HuH-7 (cell line): Measurements from ENCODE around the gene TOMM22.

Source experiments
- DNase-seq: peaks from one replicate; pipeline ENCODE4 v3.0.0; 2011; ENCODE audit warnings: low spot score

Gene TOMM22

DNA sequence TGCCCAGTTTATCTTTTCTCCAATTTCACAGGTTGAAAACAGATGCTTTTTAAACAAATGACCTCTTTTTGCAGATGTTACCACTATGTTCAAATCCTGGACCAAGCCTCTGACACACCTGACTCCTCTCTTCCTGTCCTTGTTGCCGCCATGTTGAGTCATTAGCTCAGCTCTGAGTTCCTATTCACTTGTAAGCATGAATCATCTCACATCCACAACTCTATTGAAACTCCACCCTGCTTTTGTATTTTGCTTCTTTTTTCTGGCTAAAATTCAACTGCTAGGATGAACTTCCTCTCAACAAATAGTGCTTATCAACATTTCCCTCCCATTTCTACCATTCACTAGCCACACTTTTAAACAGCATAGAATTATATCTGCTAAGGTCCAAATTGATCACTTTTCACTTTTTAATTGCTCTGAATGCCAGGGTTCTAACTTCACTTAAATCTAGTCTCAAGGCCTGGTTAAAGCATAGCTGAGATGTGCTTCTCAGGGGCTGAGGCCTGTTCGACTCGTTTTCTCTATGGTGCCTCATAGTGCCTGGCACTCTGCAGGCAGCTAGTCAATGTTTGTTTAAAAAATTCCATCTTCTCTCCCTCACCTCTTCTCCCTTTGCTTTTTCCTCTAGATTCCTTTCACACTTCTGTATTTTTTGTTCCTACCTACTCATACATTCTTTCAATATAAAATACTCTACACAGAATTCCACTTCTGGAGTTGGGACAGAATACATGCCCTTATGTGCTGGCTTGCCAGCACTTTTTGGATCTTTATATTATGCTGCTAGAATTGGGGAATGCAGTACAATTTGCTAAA is 15.1 kb downstream of the TOMM22 start:
- DNase-seq = no peak

GRCh38 chr22:38697425-38698089 is 15.8 kb downstream of the TOMM22 start:
- no peak for DNase-seq

DNA sequence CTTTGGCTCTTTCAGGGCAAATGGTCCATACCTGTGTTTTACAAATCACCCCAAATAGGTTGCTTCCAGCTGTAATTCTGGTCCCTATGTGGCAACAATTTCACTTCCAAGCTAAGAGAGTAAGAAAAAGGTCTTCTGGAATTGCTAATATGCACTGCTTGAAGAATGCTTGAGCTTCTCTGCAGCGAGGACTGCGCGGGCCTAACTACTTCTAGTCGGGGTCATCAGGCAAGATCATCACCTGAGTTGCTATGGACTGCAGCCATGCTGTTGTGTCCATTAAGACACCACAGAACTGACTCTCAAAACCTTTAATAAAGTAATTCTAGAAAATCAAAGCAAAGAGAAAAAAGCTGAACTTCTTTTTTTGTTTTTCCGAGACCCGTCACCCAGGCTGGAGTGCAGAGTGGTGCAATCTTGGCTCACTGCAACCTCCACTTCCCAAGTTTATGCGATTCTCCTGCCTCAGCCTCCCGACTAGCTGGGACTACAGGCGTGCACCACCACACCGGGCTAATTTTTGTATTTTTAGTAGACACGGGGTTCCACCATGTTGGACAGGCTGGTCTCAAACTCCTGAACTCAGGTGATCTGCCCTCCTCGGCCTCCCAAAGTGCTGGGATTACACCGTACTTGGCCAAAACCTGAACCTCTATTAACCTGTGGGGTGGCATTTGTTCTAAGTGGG is 16.8 kb downstream of the TOMM22 start:
- no peak for DNase-seq

DNA sequence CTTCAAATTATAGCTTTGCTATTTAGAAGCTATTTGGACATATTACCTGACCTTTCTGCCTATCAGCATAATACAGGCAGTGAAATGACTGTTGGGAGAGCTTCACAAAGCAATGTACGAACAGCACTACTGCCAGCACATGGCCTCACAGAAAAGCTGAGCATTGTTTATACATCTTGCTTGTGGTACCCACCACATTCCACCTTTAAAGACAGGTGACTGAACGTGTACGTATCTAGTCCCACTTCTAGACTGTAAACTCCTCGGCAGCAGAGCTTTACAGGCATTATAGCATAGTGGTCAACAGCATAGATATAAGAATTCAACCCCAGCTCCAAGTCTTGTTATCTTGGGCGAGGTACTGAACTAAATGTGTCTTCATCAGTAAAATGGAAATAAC is 17.4 kb downstream of the TOMM22 start:
- no peak for DNase-seq

GRCh38 chr22:38699784-38700183 is 18.0 kb downstream of the TOMM22 start:
- DNase-seq = no peak

DNA sequence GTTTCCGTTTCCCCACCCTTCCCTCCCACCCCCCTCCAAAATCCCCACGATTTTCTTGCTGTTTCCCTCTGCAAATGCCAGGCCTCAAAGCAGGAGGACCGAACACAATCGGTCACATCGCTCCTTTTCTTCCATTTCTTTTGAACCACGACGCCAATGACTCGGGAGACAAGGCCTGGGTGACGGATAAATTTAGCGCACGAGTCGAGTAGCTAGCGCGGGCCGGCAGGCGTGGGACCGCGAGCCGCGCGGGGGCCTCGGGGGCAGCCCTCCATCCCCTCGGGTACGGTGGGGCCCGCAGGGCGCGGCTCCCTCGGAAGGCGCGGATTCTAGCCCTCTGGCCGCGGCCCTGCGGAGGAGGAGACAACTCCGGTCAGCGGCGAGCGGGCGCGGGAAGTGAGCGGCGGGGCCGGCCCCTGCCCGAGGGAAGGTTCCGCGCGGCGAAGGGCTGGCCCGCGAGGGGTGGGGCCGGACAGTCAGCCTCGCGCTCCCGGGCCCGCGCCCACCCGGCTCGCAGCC is 18.6 kb downstream of the TOMM22 start:
- no peak for DNase-seq

- DNase-seq = peak; percentile 86
Observed at GRCh38 chr22:38700789-38701628, 19.3 kb downstream of the TOMM22 start, which contains the start of gene JOSD1. JOSD1 (minus strand) TSS chr22:38700943; CDS start chr22:38699987, 956 bp downstream.

- DNase-seq = no peak
Observed at GRCh38 chr22:38704654-38705234, 23.0 kb downstream of the TOMM22 start.

DNA sequence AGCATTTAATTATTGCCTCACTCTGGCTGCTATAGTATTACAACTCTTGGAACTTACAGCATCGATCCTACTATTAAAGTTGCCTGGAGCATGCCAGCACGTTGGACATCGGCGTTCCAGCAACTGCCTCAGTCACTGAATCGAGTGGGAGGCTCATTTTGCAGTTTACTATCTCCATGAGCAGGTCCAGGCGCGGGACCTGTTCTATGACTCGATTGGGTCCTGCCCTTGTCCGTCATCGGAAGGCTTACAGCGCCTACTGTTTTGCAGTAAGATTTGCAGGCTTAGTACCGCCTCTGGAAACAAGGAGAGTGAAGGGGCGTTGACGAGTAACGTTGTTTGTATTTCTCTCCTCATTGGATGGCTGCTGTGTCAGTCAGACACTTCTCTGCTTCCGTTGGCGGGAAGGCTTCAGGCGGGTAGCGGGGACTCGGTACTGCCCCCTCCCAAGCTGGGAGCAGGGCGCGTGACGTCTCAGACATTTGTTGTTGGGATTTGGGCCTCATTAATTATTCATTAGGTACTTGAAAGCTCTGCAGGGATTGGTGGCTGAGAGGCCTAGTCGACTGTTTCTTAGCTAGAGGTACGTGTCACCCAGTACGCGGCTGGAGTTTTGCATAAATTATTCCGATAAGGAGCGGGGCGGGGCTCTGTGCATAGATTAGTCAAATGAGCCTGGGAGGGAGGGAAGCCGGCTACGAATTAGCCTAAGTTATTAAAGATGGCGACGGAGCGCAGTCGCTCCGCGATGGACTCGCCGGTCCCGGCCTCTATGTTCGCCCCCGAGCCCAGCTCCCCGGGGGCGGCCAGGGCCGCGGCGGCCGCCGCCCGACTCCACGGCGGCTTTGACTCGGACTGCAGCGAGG is 23.7 kb downstream of the TOMM22 start, which contains the start of gene GTPBP1:
Gene GTPBP1 (plus strand): TSS at position 710 of the 866 bp plus-strand sequence. CDS start 12 bp downstream, at position 722.
- DNase-seq = peak; percentile 97

- no peak for DNase-seq
Observed at GRCh38 chr22:38706101-38706900, 24.5 kb downstream of the TOMM22 start.

GRCh38 chr22:38706901-38707195 is 25.1 kb downstream of the TOMM22 start:
- DNase-seq = no peak

- peak; percentile 61 for DNase-seq
Observed at GRCh38 chr22:38707346-38707745, 25.6 kb downstream of the TOMM22 start.

- DNase-seq = no peak
Observed at GRCh38 chr22:38707984-38708383, 26.2 kb downstream of the TOMM22 start.

DNA sequence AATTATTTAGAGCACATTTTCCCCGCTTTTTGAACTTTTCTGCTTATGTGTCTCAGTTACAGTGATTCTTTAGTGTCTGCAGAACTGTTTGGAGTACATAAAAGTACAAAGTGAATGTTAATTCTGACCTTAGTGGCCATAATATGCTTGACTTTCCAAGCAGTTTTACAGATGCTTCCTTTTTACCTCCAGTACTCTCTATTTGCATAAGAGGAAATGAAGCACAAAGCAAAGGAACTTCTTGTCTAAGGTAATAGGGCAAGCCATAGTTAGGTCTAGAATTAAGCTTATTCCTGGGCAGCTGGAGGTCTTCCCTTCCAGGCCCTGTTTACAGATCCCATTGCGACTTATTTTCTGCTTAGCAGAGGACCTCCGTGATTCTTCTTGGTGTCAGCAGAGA is 27.5 kb downstream of the TOMM22 start:
- no peak for DNase-seq

DNA sequence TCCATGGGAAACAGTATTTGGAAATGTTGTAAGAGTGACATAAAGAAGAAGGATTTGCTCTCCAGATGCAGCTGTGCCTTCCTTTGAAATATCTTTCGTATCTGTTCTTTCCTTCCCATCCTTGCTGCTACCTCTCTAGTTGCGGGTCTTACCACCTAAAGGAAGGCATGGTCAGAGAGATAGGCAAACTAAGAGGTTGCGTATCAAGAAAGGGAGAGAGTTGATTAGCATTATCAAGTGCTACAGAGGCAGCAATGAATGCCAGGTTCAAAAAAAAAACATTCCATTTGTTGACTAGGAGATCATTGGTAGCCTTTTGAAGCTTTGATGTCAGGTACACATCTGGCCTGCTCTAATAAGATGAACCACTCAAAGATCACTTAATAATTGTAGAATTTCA is 28.6 kb downstream of the TOMM22 start:
- DNase-seq = no peak

DNA sequence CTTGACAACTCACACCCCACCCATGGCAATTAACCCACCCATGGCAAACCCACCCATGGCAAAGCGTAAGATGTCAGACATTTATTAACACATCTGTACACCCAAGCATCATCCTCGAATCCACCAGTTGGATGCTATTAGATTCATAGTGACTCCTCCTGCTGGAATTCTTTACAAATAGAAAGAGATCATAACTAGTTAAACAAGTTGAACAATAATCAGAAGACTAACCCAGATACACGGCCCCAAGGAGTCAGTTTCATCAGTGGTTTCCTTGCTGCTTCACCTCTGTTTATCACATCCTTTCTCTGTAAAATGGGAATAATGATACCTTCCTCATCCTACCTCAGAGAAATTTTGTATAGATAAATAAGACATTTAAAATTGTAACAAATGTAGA is 29.1 kb downstream of the TOMM22 start:
- no peak for DNase-seq

GRCh38 chr22:38712486-38713207 is 30.9 kb downstream of the TOMM22 start:
- DNase-seq = no peak

- no peak for DNase-seq
Observed at GRCh38 chr22:38713921-38714320, 32.2 kb downstream of the TOMM22 start.
